HG03095 (cell line): Measurements from ENCODE around the gene SLC25A45.

Source experiments
- ATAC-seq: cut with Tn5 transposase; IDR thresholded peaks from one replicate; pipeline ENCODE4 v1.9.1; 2021; ENCODE audit warnings: moderate library complexity; ENCODE audit not compliant: unreplicated experiment

Gene SLC25A45

DNA sequence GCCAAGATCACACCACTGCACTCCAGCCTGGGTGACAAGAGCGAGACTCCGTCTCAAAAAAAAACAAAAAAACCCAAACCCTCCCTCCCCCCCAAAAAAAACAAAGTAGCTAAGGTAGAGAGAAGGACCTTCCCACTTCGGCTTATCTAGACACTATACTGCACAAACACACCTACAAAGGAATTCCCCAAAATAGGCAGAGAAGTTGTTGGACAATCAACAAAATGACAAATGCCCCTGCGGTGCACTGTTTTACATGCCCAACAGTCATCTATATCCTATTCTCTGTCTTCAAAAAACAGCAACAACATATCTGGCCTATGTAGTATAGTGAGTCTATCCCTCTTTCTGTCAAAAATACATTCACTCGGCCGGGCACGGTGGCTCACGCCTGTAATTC lies 55.4 kb downstream of the SLC25A45 start:
- ATAC-seq: no peak

GRCh38 chr11:65325435-65325834 lies 57.0 kb downstream of the SLC25A45 start:
- ATAC-seq: no peak
